Measurements from ENCODE around the gene IL13RA1.
A peak's percentile ranks its signal among the peaks of the same experiment; 100 is the strongest.
"Not testable (repeated sequence)": the region's sequence is repeated elsewhere in the genome, so short reads cannot be mapped to it uniquely, and the experiment has no call there.

IL13RA1 gene

GRCh38 chrX:118770133-118770760, 42.8 kb downstream of the IL13RA1 start:
- H3K27ac ChIP-seq: no peak overlapping the region

GRCh38 chrX:118772051-118772450, 44.6 kb downstream of the IL13RA1 start:
- DNase-seq (ENCODE audit: low read depth, low spot score): no peak
- H3K27ac ChIP-seq: no peak overlapping the region

More at GRCh38 chrX:118770133-118770760, 42.8 kb downstream of the IL13RA1 start:
- DNase-seq (ENCODE audit: low read depth, low spot score): no peak

DNA sequence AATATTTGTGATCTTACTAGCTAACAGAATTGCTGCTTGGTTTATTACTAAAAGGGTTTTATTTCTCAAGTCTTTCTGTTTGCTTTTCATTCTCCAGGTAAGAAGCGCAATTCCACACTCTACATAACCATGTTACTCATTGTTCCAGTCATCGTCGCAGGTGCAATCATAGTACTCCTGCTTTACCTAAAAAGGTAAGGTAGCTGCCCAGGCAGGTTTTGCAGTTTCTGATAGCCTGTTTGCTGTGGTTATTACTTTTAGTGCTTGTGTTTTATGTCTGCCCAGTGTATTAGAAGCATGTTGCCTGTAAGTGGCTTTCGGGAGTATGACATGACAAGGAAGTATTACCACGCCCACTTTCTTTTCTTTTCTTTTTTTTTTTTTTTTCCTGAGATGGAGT, 46.4 kb downstream of the IL13RA1 start:
- peak; percentile 89 for DNase-seq (ENCODE audit: low read depth, low spot score)
- peak overlapping the region; percentile 88 for H3K27ac ChIP-seq

- no peak overlapping the region for H3K27ac ChIP-seq
- DNase-seq (ENCODE audit: low read depth, low spot score): no peak
These were observed 52.2 kb downstream of the IL13RA1 start for GRCh38 chrX:118779581-118779980.

DNA sequence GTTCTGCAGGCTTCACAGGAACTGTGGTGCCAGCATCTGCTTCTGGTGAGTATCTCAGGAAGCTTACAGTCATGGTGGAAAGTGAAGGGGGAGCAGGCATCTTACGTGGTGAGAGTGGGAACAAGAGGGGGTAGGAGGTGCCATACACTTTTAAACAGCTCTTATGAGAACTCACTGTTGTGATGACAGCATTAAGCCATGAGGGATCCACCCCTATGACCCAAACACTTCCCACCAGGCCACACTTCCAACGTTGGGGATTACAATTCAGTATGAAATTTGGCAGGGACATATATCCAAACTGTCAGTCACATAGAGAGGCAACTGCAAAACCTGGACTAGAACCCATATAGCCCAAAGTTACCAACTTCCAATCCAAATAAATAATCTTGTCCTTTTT, 53.1 kb downstream of the IL13RA1 start:
- no peak overlapping the region for H3K27ac ChIP-seq
- no peak for DNase-seq (ENCODE audit: low read depth, low spot score)

DNA sequence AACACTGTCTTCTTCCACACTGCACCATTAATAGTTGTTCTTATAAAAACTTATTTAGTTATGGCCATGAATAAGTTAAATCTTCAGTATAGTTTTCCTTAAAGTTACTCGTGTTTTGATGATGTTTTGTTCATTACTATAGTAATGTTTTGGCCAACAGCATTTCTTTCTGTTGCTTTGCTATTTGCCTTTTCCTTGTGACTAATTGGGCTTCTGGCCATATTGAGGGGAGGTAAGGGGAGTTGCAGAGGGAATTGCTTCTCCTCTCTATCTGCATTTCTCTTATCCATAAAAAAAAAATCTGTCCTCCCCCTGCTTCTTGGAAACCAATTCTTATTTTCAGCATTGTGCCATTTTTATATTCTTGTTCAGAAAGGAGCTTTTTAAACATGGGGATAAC, 53.5 kb downstream of the IL13RA1 start:
- no peak overlapping the region for H3K27ac ChIP-seq
- DNase-seq (ENCODE audit: low read depth, low spot score): no peak

DNA sequence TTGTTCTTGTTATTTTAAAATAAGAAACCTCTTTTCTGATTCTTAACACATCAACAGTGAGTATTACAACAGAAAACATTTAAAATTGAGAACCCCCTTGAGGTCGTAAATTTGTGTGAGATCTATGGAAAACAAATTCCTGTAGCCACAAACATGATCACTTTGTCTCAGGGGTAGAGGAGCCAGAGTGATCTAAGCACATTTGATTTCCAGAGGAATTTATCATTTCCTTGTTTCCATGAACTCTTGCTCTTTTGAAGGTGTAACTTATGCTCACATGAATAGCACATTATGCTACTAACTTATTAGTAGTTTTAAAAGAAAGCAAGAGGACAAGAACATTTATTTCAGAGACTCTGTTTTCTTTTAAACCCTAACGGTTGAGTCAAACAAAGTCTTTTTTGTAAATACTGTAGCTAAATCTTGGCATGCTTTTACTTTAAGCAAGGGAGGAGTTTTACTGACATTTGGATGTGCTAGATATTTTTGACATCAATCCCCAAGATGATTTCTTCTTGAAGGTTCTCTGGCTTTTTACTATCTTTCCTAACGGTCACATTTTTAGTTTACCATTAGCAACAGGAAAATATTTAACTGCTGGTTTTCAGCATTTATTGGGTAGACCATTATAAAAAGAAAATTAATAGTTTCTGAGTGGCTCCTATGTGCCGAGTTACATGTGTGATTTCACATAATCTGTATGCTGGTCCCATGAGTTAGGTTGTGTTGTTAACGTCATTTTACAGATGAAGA, 68.3 kb downstream of the IL13RA1 start:
- no peak for DNase-seq (ENCODE audit: low read depth, low spot score)
- no peak overlapping the region for H3K27ac ChIP-seq

DNA sequence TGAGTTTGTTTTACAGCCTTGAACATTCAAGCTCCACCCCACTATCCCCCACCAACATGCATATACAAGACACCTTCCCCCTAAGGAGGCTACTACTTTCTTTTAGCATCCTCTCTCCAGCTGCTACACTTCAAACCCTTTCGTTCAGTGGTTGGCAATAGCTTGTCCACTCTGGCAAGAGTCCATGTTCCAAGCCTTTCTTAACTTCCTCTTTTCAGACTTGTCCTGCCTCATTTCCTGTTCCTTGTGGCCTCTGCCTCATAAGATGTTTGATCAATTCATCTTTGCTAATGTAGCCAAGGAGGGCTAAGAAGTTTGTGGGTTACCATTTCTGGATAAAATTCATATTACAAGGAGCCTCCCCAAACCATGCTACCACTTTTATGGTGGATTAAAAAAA, 75.5 kb downstream of the IL13RA1 start:
- H3K27ac ChIP-seq: no peak overlapping the region
- DNase-seq (ENCODE audit: low read depth, low spot score): no peak

DNA sequence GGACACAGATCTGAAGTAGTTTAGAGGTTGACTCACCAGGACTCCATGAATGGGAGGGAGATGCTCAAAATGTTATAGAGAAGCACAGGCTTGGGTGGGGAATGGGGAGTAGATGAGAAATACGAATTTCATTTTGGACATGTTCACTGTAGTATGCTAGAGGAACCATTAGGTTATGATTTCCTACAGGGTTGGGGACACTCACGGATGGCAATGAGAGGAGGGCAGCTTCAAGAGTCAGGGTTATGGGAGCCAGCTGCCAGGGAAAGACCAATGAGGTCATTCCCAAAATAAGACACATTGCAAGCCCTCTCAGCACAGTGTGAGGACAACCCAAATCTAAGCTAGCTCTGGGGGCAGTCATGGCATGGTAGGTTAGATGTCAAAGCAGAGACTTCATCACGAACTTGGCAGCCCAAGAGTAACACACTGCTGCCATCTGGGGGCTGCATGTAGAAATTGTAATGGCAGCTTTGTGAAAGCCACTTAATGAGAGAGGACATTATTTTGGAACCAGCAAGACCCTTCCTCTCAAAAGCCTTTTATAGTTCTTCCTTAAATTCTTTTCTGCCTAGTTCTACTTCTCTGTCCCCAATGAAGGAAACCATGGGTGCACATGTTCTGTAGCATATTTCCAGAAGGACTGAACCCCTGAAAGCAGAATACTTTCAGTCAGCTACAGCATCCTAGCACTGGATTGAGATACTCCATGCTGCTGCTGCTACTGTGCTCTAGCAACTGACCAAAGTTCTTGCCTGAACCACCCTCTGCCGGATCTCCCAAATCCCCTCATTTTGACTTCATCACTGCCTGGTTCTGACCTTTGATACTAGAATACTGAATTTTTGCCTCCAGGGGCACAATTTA, 80.0 kb downstream of the IL13RA1 start:
- peak; percentile 0 for DNase-seq (ENCODE audit: low read depth, low spot score)
- no peak overlapping the region for H3K27ac ChIP-seq

- not testable (repeated sequence) for DNase-seq (ENCODE audit: low read depth, low spot score); H3K27ac ChIP-seq
These were observed 89.9 kb downstream of the IL13RA1 start for GRCh38 chrX:118817257-118817656.

- no peak for DNase-seq (ENCODE audit: low read depth, low spot score)
- no peak within 1 kb of the TSS for H3K27ac ChIP-seq
These were observed 96.1 kb downstream of the IL13RA1 start, which contains the start of gene ZCCHC12 for GRCh38 chrX:118823263-118824172. Gene ZCCHC12 (plus strand): TSS chrX:118823824. CDS start chrX:118825245, 1,421 bp downstream.

GRCh38 chrX:118824173-118824730, 96.8 kb downstream of the IL13RA1 start:
- H3K27ac ChIP-seq: no peak overlapping the region
- no peak for DNase-seq (ENCODE audit: low read depth, low spot score)

DNA sequence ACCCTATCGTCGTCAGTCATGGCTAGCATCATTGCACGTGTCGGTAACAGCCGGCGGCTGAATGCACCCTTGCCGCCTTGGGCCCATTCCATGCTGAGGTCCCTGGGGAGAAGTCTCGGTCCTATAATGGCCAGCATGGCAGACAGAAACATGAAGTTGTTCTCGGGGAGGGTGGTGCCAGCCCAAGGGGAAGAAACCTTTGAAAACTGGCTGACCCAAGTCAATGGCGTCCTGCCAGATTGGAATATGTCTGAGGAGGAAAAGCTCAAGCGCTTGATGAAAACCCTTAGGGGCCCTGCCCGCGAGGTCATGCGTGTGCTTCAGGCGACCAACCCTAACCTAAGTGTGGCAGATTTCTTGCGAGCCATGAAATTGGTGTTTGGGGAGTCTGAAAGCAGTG, 97.8 kb downstream of the IL13RA1 start:
- no peak overlapping the region for H3K27ac ChIP-seq
- no peak for DNase-seq (ENCODE audit: low read depth, low spot score)

DNA sequence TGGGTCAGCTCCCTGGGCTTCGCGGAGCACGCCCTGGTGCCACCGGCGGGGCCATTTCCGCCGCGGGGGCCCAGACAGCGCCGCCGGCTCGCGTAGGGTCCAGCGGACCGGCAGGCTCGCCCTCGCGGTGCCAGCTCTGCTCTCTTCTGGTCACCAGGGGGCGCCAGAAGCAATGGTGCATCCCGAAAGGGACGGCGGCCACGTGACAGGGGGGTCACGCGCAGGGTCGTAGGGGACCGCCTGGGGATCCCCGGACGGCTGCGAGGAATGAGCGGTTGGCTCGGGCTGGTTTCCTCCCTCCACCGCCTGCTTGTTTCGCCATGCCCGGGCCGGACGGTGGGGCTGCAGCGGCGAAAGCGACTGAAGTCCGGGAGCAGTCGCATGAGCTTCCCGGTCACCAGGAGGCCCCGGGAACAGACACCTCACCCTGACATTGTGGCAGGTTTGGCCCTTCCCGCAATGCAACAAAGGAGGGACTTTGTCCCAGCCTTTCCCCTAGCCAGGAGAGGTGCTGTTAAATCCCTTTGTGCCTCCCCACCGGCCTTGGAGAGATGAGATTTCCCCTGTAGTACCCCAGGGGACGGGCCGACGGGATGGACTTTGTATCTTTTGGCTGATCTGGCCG, 112.0 kb downstream of the IL13RA1 start:
- H3K27ac ChIP-seq: no peak overlapping the region
- no peak for DNase-seq (ENCODE audit: low read depth, low spot score)

All from epithelial cell of prostate (primary cell).